Measurements from ENCODE around the gene GJA4.
"Not testable (repeated sequence)": the region's sequence is repeated elsewhere in the genome, so short reads cannot be mapped to it uniquely, and the experiment has no call there.

Gene GJA4

GRCh38 chr1:34757386-34757785 is 35.4 kb upstream of the GJA4 start:
- Mint-ChIP-seq H3K36me3 (ENCODE audit: insufficient read depth) (no peaks in the 10 kb centered on the region), H3K4me3 (no peak overlapping the region), H3K9me3 (no peaks in the 10 kb centered on the region), H3K27me3 (peaks cover 47% of the 10 kb centered on the region), H3K27ac (ENCODE audit: low read depth) (no peak overlapping the region), H3K4me1 (no peaks in the 10 kb centered on the region)
- DNase-seq (ENCODE audit: low spot score in 2 of 2) (no peak), ATAC-seq (replicated peaks; ENCODE audit: extremely low read depth, poor library complexity, severe bottlenecking) (no peak)

GRCh38 chr1:34758751-34759150 is 34.0 kb upstream of the GJA4 start:
- H3K27me3 Mint-ChIP-seq = peaks cover 52% of the 10 kb centered on the region
- no peaks in the 10 kb centered on the region for H3K4me1 Mint-ChIP-seq
- no peak overlapping the region for H3K27ac Mint-ChIP-seq (ENCODE audit: low read depth)
- H3K36me3 Mint-ChIP-seq (ENCODE audit: insufficient read depth) = no peaks in the 10 kb centered on the region
- DNase-seq (ENCODE audit: low spot score in 2 of 2) = no peak
- no peak overlapping the region for H3K4me3 Mint-ChIP-seq
- H3K9me3 Mint-ChIP-seq = no peaks in the 10 kb centered on the region
- no peak for ATAC-seq (replicated peaks; ENCODE audit: extremely low read depth, poor library complexity, severe bottlenecking)

GRCh38 chr1:34759503-34760357 is 33.1 kb upstream of the GJA4 start, which contains the start of gene GJB4:
GJB4 (plus strand) TSS chr1:34759740; CDS start chr1:34761255, 1,515 bp downstream.
- H3K9me3 Mint-ChIP-seq = no peaks in the 10 kb centered on the region
- H3K36me3 Mint-ChIP-seq (ENCODE audit: insufficient read depth) = no peaks in the 10 kb centered on the region
- DNase-seq (ENCODE audit: low spot score in 2 of 2) = no peak
- H3K27ac Mint-ChIP-seq (ENCODE audit: low read depth) = no peak within 1 kb of the TSS
- ATAC-seq (replicated peaks; ENCODE audit: extremely low read depth, poor library complexity, severe bottlenecking) = no peak
- no peaks in the 10 kb centered on the region for H3K4me1 Mint-ChIP-seq
- peaks cover 48% of the 10 kb centered on the region for H3K27me3 Mint-ChIP-seq
- H3K4me3 Mint-ChIP-seq = no peak within 1 kb of the TSS

DNA sequence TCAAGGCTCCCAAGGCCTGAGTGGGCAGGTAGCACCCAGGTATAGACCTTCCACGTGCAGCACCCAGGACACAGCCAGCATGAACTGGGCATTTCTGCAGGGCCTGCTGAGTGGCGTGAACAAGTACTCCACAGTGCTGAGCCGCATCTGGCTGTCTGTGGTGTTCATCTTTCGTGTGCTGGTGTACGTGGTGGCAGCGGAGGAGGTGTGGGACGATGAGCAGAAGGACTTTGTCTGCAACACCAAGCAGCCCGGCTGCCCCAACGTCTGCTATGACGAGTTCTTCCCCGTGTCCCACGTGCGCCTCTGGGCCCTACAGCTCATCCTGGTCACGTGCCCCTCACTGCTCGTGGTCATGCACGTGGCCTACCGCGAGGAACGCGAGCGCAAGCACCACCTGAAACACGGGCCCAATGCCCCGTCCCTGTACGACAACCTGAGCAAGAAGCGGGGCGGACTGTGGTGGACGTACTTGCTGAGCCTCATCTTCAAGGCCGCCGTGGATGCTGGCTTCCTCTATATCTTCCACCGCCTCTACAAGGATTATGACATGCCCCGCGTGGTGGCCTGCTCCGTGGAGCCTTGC is 31.5 kb upstream of the GJA4 start:
- no peak for ATAC-seq (replicated peaks; ENCODE audit: extremely low read depth, poor library complexity, severe bottlenecking)
- Mint-ChIP-seq H3K4me3 (no peak overlapping the region), H3K27me3 (peaks cover 48% of the 10 kb centered on the region), H3K4me1 (no peaks in the 10 kb centered on the region), H3K27ac (ENCODE audit: low read depth) (no peak overlapping the region), H3K36me3 (ENCODE audit: insufficient read depth) (no peaks in the 10 kb centered on the region), H3K9me3 (no peaks in the 10 kb centered on the region)
- DNase-seq (ENCODE audit: low spot score in 2 of 2) = no peak

DNA sequence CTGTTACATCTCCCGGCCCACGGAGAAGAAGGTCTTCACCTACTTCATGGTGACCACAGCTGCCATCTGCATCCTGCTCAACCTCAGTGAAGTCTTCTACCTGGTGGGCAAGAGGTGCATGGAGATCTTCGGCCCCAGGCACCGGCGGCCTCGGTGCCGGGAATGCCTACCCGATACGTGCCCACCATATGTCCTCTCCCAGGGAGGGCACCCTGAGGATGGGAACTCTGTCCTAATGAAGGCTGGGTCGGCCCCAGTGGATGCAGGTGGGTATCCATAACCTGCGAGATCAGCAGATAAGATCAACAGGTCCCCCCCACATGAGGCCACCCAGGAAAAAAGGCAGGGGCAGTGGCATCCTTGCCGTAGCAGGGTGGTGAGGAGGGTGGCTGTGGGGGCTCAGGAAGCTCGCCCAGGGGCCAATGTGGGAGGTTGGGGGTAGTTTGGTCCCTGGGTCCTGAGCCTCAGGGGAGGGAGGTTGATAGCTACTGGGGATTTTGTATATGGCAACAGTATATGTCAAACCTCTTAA is 31.0 kb upstream of the GJA4 start:
- peaks cover 48% of the 10 kb centered on the region for H3K27me3 Mint-ChIP-seq
- no peaks in the 10 kb centered on the region for H3K9me3 Mint-ChIP-seq
- DNase-seq (ENCODE audit: low spot score in 2 of 2) = no peak
- H3K36me3 Mint-ChIP-seq (ENCODE audit: insufficient read depth) = no peaks in the 10 kb centered on the region
- no peaks in the 10 kb centered on the region for H3K4me1 Mint-ChIP-seq
- no peak overlapping the region for H3K4me3 Mint-ChIP-seq
- H3K27ac Mint-ChIP-seq (ENCODE audit: low read depth) = no peak overlapping the region
- no peak for ATAC-seq (replicated peaks; ENCODE audit: extremely low read depth, poor library complexity, severe bottlenecking)

DNA sequence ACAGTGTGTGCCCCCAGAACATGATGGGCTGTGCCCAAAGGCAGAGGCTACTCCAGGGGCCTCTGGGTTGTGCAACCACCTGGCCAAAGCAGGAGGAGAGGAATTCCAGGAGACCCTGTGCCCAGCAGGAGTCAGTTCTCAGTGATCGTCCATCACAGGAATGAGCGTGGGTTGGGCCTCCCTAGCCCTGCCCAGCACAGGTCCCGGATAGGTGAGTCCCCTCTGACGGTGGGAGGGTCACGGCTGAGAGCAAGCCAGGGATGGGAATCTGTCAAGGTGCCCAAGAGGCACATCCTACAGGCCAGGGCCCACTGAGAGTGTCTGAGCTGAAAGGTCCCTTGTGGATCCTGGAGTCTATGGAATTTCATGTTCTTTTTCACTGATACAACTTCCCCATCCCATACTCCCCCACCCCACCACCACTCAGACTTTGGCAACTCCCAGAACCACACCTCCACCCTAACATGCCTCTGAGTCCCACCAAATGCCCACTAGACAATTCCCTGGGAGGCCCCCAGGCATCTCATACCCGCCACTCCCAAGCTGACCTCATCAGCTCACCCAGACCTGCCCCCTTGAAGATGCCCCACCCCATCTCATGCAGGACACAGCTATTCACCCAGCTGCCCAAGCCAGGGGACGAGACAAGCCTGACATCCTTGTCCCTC is 30.2 kb upstream of the GJA4 start:
- no peaks in the 10 kb centered on the region for H3K4me1 Mint-ChIP-seq
- no peaks in the 10 kb centered on the region for H3K9me3 Mint-ChIP-seq
- no peak overlapping the region for H3K27ac Mint-ChIP-seq (ENCODE audit: low read depth)
- DNase-seq (ENCODE audit: low spot score in 2 of 2) = no peak
- H3K36me3 Mint-ChIP-seq (ENCODE audit: insufficient read depth) = no peaks in the 10 kb centered on the region
- no peak overlapping the region for H3K4me3 Mint-ChIP-seq
- no peak for ATAC-seq (replicated peaks; ENCODE audit: extremely low read depth, poor library complexity, severe bottlenecking)
- H3K27me3 Mint-ChIP-seq = peaks cover 45% of the 10 kb centered on the region

GRCh38 chr1:34763142-34763781 is 29.5 kb upstream of the GJA4 start:
- no peaks in the 10 kb centered on the region for H3K36me3 Mint-ChIP-seq (ENCODE audit: insufficient read depth)
- no peaks in the 10 kb centered on the region for H3K4me1 Mint-ChIP-seq
- ATAC-seq (replicated peaks; ENCODE audit: extremely low read depth, poor library complexity, severe bottlenecking) (no peak), DNase-seq (ENCODE audit: low spot score in 2 of 2) (no peak)
- no peak overlapping the region for H3K4me3 Mint-ChIP-seq
- H3K27me3 Mint-ChIP-seq = peaks cover 39% of the 10 kb centered on the region
- H3K27ac Mint-ChIP-seq (ENCODE audit: low read depth) = no peak overlapping the region
- H3K9me3 Mint-ChIP-seq = no peaks in the 10 kb centered on the region

- peaks cover under 1% of the 10 kb centered on the region for H3K27me3 Mint-ChIP-seq
- H3K4me1 Mint-ChIP-seq = no peaks in the 10 kb centered on the region
- H3K4me3 Mint-ChIP-seq = no peak overlapping the region
These were observed 23.9 kb upstream of the GJA4 start for GRCh38 chr1:34768856-34769255.

DNA sequence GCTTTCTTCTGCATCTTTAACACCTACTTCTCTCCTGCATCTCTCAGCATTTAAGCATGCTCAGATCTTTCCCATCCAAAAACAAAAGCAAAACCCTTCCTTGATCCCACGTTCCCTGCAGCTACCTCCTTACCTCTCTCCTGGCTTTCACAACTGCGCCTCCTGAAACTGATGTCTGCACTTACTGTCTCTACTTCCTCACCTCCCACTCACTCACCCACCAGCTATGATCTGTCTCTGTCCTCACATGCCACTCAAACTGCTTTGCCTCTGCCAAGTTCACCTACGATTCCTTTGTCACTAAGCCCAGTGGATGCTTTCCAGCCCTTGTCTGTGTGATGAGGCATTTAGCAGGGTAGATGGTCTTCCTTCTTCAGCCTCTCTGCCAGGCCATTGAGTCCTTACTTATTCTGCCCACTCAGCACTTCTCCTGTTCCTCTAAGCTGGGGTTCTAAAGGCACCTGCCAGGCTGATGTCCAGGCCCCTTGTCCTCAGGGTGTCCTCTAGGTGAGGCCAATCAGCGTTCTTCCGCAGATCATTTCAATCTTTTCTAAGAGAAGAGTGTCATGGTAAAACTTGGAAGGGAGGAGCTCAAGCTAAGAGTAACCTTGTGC is 21.8 kb upstream of the GJA4 start:
- no peaks in the 10 kb centered on the region for H3K4me1 Mint-ChIP-seq
- H3K4me3 Mint-ChIP-seq = no peak overlapping the region
- H3K27me3 Mint-ChIP-seq = no peaks in the 10 kb centered on the region
- ATAC-seq (replicated peaks; ENCODE audit: extremely low read depth, poor library complexity, severe bottlenecking) (no peak), DNase-seq (ENCODE audit: low spot score in 2 of 2) (no peak)
- no peaks in the 10 kb centered on the region for H3K36me3 Mint-ChIP-seq (ENCODE audit: insufficient read depth)
- H3K9me3 Mint-ChIP-seq = no peaks in the 10 kb centered on the region
- no peak overlapping the region for H3K27ac Mint-ChIP-seq (ENCODE audit: low read depth)

More at GRCh38 chr1:34768856-34769255, 23.9 kb upstream of the GJA4 start:
- no peak for DNase-seq (ENCODE audit: low spot score in 2 of 2)
- Mint-ChIP-seq H3K36me3 (ENCODE audit: insufficient read depth) (no peaks in the 10 kb centered on the region), H3K9me3 (no peaks in the 10 kb centered on the region), H3K27ac (ENCODE audit: low read depth) (no peak overlapping the region)
- ATAC-seq (replicated peaks; ENCODE audit: extremely low read depth, poor library complexity, severe bottlenecking) = no peak

GRCh38 chr1:34771573-34772371 is 21.0 kb upstream of the GJA4 start:
- no peaks in the 10 kb centered on the region for H3K36me3 Mint-ChIP-seq (ENCODE audit: insufficient read depth)
- H3K9me3 Mint-ChIP-seq = no peaks in the 10 kb centered on the region
- H3K27ac Mint-ChIP-seq (ENCODE audit: low read depth) = no peak overlapping the region
- no peak for DNase-seq (ENCODE audit: low spot score in 2 of 2)
- H3K27me3 Mint-ChIP-seq = no peaks in the 10 kb centered on the region
- no peak overlapping the region for H3K4me3 Mint-ChIP-seq
- no peaks in the 10 kb centered on the region for H3K4me1 Mint-ChIP-seq
- ATAC-seq (replicated peaks; ENCODE audit: extremely low read depth, poor library complexity, severe bottlenecking) = no peak

DNA sequence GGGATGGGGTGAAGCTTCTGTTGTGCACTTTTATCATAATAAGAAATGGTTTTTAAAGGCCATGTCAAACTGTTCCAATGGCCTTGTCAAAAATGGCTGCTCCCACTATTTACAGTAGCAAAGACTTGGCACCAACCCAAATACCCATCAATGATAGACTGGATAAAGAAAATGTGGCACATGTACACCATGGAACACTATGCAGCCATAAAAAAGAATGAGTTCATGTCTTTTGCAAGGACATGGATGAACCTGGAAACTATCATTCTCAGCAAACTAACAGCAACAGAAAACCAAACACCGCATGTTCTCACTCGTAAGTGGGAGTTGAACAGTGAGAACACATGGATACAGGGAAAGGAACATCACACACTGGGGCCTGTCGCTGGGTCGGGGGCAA is 19.7 kb upstream of the GJA4 start:
- not testable (repeated sequence) for ATAC-seq (replicated peaks; ENCODE audit: extremely low read depth, poor library complexity, severe bottlenecking); H3K27me3 Mint-ChIP-seq

More for the DNA sequence above, 19.7 kb upstream of the GJA4 start:
- DNase-seq (ENCODE audit: low spot score in 2 of 2); H3K4me3 Mint-ChIP-seq; H3K4me1 Mint-ChIP-seq; H3K27ac Mint-ChIP-seq (ENCODE audit: low read depth); H3K9me3 Mint-ChIP-seq; H3K36me3 Mint-ChIP-seq (ENCODE audit: insufficient read depth): not testable (repeated sequence)

All from central memory CD8-positive, alpha-beta T cell (primary cell).